ENCODE measurements around the gene SLC5A1.
"Not testable (repeated sequence)": the region's sequence is repeated elsewhere in the genome, so short reads cannot be mapped to it uniquely, and the experiment has no call there.

Gene SLC5A1

DNA sequence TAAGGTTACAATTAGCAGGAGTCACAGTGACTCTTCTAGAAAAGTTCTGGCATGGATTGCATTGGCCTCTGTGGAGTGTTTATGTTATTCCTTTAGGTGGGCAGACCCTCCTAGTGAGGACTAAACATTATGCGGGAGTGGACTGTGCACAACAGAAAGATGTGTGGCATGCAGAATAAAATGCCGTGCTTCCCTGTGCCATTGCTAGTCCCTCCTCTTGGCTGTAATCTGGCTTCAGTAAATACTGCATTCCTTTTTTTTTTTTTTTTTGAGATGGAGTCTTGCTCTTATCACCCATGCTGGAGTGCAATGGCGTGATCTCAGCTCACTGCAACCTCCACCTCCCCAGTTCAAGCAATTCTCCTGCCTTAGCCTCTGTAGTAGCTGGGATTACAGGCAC is 45.0 kb downstream of the SLC5A1 start:
- DNase-seq (ENCODE audit: low spot score): no peak

DNA sequence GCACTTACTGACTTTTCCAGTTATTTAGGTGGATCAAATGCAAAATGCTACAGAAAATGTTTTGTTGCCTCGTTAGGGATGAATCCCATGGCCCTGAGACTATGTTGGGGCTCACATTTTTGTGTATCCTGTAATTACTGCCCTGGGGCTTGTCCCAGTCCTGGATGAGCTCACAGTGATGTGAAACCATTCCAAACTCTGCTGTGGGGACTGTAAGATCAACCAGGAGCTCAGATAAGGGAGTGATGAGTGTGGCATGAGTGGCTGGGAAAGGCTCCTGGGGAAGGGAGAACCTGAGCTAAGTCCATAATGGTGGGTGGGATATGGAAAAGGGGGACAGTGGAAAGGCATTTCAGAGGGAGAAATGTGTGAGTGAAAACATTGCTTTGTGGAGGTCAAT is 54.0 kb downstream of the SLC5A1 start:
- DNase-seq (ENCODE audit: low spot score): no peak

DNA sequence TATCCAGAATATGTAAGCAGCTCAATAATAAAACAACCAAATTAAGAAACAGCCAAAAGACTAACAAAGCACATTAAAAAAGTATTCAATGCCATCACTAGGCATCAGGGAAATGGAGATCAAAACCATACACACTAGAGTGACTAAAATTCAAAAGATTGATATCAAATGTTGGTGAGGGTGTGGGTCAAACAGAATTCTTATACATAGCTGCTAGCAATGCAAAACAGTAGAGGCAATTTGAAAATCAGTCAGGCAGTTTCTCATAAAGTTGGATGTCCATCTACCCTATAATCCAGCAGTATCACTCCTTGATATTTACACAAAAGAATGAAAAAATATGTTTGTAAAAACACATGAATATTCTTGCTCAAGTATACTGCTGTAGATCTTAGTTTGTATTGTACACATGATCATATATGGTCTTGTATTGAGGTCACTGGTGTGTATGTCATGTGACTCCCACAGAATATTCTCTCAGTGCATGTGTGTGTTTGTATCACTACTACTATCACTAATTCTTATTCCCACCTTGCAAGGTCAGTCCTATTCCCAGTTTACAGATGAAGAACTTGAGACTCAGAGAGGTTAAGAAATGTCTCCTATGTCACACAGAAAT is 54.9 kb downstream of the SLC5A1 start:
- DNase-seq (ENCODE audit: low spot score): no peak

DNA sequence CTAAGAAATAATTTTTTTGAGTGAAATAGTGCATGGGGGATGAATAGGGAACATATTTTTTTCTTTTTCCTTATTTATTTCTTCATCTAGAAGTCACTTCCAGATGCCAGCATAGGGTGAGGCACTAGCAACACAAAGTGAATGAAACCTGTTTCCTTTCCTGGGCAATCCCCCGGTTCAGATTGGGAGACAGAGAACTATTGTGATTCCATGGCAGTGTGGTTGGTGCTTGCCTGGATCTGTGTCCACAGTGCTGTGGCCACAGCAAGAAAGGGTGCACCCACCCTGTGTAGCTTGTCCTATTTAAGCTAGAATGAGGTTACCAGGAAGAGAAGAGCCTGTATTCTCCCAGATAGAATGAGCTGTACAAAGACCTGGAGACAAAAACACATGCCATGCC is 57.6 kb downstream of the SLC5A1 start:
- no peak for DNase-seq (ENCODE audit: low spot score)

DNA sequence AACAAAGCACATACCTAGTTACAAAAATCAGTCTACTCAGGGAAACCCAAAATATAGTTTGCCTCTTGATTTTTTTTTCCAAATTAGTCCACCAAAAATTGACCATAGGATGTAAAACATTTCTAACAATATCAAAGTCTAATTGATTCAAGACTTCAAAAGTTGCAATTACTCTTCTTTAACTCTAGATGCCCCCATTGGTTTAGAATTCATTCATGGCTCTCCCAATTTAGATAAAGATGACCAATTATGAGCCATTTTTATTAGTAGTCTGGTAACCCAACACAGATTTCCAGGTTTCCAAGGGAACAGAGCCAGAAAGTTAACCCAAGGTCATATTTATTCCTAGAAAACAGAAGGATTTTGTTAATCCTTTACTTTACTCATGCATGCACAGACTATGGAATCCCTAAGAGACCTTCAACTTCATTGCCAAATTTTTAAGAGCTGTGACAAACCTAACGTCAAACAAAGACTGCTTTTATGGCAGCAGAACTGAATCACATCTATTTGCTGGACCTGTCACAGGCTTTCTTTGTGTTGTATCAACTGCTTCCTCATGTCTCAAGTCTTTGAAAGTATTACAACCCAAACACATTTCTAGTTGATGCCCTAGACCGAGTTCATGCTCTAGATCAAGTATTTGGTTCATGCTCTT is 60.7 kb downstream of the SLC5A1 start:
- peak; percentile 29 for DNase-seq (ENCODE audit: low spot score)

DNA sequence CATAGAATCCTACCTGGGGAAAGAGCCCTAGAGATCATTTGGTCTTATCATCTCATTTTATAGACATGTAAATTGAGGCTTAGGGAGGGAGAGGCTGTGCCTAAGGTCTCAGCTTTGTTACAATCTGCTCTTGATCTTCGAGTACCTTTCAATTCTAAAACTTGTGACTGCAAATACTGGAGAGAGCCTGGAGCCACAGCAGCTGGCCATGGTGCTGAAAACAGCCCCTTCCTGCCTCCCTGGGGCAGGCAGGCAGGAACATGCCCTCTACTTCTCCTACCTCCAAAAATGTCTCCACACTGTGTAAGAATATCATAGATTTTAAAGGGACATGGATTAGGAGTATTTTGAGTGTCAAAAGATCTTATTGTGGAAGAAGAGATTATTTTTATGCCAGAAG is 63.9 kb downstream of the SLC5A1 start:
- peak; percentile 40 for DNase-seq (ENCODE audit: low spot score)

DNA sequence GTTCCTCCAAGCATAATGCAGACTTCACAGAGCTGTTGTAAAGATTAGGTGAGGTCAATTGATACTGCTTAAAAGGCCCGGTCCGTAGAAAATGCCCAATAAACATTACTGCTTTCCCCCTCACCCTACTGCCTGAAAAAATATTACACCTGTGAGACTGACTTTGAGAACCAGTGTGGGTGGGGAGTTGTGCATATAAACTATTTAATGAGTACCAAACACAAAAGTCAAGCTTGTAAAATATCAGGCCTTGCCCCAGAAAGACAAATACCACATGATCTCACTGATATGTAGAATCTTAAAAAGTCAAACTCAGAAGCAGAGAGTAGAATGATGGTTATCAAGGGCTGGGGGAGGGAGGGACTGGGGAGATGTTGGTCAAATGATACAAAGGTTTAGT is 69.3 kb downstream of the SLC5A1 start:
- DNase-seq (ENCODE audit: low spot score): no peak

DNA sequence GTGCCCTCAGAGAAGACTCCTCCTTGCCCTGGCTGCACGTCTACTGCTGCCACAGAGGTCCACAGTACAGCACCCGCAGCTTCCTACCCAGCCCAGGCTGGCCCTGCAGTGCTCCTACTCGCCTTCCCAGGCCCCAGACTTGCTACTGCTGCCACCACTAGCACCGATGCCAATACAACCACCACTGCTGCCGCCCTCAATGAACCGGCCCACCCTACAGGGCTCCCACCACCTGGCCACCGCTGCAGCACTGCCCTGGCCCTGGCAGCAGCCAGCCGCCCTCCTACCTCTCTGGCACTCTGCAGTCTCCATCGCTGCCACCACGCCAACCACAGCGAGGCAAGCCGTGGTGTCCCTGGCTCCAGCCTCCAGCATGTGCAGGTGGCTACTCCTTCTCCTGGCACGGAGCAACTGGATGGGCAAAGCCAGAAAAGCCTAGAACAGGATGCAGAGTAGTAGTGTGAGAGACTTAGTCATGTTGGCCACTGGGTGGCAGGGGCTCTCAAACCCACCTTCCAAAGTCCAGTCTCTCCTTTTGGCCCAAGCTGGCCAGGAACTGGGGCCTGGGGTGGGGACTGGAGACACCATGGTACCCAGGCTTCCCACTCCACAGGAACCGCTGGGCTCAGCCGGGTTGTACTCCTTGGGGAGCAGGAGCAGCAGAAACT is 76.6 kb downstream of the SLC5A1 start:
- no peak for DNase-seq (ENCODE audit: low spot score)

DNA sequence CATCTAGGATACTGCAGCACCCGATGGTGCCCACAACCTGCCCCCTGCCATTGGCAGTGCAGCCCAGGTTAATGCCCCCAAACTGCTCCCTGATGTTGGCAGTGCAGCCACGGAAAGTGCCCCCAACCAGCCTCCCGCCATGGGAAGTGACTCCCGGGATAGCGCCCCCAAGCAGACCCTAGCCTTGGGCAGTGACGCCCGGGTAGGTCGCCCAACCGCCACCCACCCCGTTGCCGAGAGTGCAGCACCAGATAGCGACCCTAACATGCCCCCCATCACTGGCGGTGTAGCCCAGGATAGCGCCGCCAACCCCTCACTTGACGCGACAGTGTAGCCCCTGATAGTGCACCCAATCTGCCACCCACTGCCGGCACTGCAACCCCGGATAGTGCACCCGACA is 77.5 kb downstream of the SLC5A1 start:
- DNase-seq (ENCODE audit: low spot score): no peak

DNA sequence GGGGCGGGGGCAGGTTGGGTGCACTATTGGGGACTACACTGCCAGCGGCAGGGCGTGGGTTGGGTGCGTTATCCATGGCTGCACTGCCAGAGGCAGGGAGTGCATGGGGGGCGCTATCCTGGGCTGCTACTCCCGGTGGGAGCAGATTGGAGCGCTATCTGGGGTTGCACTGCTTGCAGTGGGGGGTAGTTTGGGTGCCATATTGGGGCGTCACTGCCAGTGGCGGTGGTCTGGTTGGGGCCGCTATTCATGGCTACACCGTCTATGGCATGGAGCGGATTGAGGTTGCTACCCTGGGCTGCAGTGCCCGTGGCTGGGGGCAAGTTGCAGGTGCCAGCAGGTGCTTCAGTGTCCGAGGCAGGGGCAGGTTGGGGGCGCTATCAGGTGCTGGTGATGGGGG is 79.8 kb downstream of the SLC5A1 start:
- no peak for DNase-seq (ENCODE audit: low spot score)

DNA sequence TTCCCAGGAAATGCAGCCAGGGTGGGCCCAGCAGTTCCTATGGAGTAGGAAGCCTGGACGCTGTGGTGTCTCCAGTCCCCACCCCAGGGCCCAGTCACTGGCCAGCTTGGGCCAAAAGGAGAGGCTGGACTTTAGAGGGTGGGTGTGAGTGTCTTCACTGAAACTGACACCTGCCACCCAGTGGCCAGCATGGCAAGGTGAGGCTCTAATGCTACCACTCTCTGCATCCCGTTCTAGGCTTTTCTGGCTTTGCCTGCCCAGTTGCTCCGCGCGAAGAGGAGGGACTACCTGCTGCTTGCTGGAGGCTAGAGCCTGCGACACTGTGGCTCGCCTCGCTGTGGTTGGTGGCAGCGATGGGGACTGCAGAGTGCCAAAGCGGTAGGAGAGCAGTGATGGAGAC is 80.6 kb downstream of the SLC5A1 start:
- no peak for DNase-seq (ENCODE audit: low spot score)

DNA sequence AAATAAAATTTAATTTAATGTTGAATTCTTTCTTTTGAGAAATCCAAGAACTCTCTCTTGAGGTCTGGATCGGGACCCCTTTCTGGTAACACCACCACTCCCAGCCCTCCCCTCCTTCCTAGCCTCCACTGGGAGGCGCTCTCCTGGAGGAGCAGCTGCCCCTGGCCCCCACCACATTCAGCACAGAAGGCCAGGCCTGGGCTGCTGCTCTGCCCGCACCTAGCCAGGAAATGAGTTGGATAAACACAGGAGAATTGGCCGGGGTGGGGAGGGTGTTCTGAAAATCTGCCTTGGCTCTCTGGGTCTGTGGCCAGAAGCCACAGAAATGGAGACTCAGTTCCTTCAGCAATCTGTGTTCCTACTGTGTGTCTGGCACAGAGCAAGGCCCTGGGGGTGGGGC is 84.8 kb downstream of the SLC5A1 start:
- no peak for DNase-seq (ENCODE audit: low spot score)

DNA sequence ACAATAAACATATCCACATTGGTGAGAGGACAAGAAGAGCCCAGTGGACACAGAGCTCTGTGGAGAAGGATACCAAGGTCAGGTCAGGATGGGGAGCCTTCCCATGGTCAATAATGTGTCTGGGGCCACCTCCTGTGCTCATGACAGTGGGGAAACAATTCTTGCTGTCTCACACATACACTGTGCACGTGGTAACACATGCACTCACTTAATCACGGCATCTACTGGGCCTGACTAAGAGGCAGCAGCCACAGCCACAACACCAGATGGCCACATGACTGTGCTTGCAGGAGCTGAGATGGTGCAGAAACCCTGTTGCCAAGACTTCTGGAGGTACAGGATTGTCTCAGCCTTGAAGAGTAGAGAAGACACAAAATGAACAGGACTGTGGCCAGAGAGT is 87.4 kb downstream of the SLC5A1 start:
- no peak for DNase-seq (ENCODE audit: low spot score)

DNA sequence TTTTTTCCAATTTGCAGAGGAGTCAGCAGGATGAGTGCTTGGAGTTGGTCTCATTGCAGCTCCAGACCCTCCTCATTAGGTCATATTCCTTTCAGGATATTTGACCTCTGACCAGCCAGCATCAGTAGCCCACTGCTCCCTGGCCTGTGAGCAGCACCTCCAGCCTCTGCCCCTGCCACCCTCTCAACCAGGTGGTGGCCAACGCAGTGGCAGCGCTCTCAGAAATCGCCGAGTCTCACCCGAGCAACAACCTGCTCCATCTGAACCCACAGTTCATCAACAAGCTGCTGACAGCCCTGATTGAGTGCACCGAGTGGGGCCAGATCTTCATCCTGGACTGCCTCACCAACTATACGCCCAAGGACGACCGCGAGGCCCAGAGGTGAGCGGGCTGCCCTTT is 89.1 kb downstream of the SLC5A1 start:
- no peak for DNase-seq (ENCODE audit: low spot score)

DNA sequence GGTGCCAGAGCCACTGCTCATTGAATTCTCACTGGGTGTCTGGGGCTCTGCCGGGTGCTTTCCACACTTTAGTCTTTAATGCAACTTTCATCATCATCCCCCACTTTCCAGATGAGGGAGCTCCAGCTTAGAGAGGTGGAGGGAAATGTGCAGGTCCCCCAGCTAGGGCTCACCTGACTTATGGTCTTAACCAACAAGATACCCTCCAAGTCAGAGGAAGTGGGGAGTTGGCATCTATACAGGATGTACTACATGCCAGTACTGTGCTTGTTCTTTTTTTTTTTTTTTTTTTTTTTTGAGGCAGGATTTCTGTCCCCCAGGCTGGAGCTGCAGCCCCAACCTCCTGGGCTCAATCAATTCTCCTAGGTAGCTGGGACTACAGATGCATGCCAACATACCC is 89.7 kb downstream of the SLC5A1 start:
- no peak for DNase-seq (ENCODE audit: low spot score)

DNA sequence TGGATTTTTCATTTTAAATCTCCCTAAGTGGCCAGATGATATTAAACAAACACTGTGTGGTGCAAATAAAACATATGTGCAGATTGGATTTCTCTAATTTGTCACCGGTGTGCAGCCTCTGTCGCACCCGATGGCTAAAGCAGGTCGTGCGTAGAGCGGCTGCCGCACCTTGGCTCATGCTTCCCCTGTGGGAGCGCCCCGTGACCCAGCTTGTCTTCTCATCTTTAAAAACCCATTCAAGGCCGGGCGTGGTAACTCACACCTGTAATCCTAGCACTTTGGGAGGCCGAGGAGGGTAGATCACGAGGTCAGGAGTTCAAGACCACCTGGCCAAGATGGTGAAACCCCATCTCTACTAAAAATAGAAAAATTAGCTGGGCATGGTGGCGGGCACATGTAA is 91.7 kb downstream of the SLC5A1 start:
- DNase-seq (ENCODE audit: low spot score): not testable (repeated sequence)

DNA sequence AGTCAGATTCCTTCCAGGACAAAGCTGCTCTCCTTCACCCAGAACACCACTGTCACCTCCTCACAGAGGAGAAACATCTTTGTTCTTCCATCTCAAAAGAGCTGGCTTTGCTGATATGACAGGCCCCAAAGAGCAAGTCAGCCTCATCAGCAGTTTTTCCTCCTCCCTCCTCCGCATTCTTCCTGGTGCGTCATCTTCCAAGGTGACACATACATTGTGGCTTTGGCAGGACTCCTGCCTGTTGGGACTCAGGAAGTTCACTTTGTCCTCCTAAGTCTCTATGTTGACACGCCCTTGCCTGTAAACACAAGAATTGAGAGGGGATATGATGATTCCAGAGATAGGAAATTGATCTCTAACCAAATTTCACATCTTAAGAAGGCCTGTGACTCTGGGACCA is 92.9 kb downstream of the SLC5A1 start:
- peak; percentile 54 for DNase-seq (ENCODE audit: low spot score)

DNA sequence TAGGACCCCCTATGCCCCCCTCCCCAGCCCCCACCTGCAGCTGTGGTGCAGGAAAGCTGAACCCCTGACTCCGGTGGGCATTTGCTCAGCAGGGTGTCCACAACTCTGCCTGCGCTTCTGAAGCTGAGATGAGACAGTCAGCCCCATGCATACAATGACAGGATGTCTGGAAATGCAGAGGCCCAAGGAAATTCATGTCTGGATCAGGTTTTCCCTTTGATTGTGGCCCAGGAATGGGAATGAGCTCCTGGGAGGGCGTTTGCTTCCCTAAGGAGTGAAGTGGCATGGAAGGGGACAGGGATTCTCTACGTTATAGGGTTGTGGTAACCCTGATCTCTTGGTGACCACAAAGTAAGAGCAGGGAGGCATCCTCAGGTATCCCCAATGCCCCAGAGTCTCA is 93.8 kb downstream of the SLC5A1 start:
- DNase-seq (ENCODE audit: low spot score): not testable (repeated sequence)

DNA sequence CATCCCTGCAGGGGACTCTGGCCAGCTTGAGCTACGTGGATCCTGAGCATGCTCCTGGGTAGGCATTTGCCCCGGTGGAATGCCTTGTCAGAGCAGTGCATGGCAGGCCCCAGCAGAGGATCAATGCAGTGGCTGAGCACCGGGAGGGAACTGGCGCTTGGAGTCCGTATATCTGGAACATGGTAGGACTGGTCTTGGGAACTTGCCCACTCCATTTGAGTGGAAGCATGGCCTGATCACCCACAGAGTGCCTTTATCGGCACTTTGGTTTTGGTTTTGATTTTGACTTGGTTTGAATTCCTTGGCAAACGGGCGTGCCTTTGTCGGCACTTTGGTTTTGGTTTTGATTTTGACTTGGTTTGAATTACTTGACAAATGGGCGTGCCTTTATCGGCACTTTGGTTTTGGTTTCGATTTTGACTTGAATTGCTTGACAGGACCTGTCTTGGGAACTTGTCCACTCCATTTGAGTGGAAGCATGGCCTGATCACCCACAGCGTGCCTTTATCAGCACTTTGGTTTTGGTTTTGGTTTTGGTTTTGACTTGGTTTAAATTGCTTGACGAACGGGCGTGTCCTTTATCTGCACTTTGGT is 94.8 kb downstream of the SLC5A1 start:
- DNase-seq (ENCODE audit: low spot score): not testable (repeated sequence)

DNA sequence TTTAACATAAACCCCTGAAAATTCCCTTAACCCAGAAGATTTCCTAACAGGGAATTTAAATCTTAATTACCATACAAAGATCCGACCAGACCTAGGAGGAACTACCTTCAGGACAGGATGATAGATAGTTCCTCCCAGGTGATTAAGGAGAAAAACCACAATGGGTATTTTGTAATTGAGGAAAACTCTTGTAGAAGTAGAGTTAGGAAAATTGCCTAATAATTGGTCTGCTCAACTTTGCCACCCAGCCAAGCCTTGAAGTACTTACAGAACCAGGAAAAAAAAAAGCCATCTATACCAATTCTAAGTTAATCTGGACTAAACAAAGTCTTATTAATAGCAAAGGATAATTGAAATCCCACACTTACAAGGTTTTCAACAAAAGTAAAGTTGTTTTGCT is 95.5 kb downstream of the SLC5A1 start:
- not testable (repeated sequence) for DNase-seq (ENCODE audit: low spot score)

DNA sequence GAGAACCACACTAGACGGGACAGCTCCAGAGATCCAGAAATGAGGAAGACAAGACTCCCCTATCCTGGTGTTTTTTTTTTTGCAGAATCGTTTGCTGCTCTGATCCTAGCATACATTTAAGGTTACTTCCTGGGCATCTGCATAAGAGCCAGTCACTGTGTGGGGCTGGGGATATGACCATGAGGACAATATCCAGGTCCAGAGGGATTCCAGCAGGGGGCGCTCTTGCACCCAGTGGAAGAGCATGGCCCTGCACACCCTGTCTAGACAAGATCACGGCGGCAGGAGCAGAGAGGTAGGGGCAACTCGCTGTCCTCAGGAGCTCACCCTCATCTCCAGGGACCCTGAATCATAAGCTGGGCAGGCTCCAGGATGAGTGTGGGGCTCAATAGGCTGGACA is 97.6 kb downstream of the SLC5A1 start:
- not testable (repeated sequence) for DNase-seq (ENCODE audit: low spot score)

DNA sequence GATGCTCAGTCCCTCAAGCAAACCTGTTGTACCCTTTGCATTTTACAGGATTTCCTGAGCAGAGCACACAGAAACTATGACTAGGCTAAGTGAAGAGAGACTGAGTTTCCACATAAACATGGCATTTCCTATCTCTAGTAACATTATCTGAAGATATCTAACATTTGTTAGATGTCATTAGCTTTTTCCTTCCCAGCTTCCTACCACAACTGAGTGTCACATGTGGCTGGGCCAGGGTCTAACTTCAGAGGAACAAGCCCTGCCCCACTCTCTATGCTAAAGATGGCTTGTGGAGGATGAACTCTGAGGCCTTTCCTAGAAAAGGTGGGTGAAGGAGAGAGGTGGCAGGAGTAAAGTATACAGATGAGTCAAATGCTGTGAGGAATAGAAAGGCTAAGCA is 99.5 kb downstream of the SLC5A1 start:
- no peak for DNase-seq (ENCODE audit: low spot score)

Measured in AG08395 (cell line).